HUES6 (cell line): ENCODE results near the gene ELF5.

ENCODE experiments used
- H3K27ac ChIP-seq: 2 replicates; pipeline ENCODE4 v1.7.0; 2013; ENCODE audit warnings: low read depth, mild to moderate bottlenecking, low read length, inconsistent platforms
- H3K27me3 ChIP-seq: 2 replicates; pipeline ENCODE4 v1.6.1; 2013; ENCODE audit warnings: low read length; ENCODE audit not compliant: control insufficient read depth, insufficient read depth
- H3K36me3 ChIP-seq: 2 replicates; pipeline ENCODE4 v1.6.1; 2013; ENCODE audit warnings: low read length; ENCODE audit not compliant: control insufficient read depth, insufficient read depth
- H3K4me1 ChIP-seq: 2 replicates; pipeline ENCODE4 v1.6.1; 2013; ENCODE audit warnings: low read length; ENCODE audit not compliant: control insufficient read depth, insufficient read depth
- H3K4me3 ChIP-seq: 2 replicates; pipeline ENCODE4 v1.5.1; 2013; ENCODE audit warnings: low read depth, low read length
- H3K9ac ChIP-seq: one replicate; pipeline ENCODE4 v1.6.1; 2013; ENCODE audit warnings: mild to moderate bottlenecking, low read length
- H3K9me3 ChIP-seq: 2 replicates; pipeline ENCODE4 v1.6.1; 2013; ENCODE audit warnings: low read depth, low read length; ENCODE audit not compliant: control insufficient read depth, insufficient read depth

Gene ELF5

DNA sequence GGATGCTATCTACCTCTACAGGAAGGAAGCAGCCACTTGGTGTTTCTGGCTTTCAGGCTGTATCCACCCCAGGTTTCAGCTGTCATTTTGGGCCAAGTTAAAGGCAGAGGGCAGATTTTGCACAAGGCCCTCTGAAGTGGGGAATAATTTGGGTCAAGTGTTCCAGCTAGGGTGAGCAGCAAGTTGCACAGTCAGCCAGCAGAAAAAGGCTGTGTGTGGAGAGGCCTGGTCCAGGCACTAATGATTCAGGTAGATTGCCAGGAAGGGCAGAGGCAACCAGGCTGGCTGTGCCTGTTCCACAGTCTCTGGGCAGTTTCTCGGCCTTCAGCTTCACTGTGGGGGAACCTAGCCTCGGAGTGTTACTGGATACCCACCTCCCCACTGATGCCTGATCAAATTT, 8.6 kb upstream of the ELF5 start:
- no peak overlapping the region for H3K9ac ChIP-seq
- no peaks in the 10 kb centered on the region for H3K9me3 ChIP-seq
- no peaks in the 10 kb centered on the region; the same call in 1 of the 2 replicates for H3K27me3 ChIP-seq
- no peaks in the 10 kb centered on the region for H3K4me1 ChIP-seq
- no peaks in the 10 kb centered on the region for H3K36me3 ChIP-seq
- H3K4me3 ChIP-seq = no peak overlapping the region
- H3K27ac ChIP-seq = no peak overlapping the region

DNA sequence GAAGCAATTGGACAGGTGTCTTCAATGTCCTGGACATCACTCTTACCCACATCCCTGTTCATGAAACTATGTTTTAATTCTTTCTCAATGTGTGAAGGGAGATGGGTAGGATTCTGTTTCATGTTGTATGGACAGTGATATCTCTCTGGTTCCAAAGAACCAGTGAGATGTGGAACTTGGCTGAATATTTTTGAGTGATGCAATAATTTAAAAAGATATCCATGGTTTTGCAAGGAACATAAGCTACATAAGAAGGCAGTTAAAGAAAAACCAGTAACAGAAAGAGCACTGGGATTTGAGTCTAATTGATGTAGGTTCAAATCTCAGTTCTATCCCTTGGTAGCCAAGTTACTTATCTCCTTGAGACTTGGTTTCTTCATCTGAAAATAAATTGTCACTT, 7.7 kb upstream of the ELF5 start:
- Histone ChIP-seq H3K27me3 (no peaks in the 10 kb centered on the region; the same call in 1 of the 2 replicates), H3K9ac (no peak overlapping the region), H3K4me3 (no peak overlapping the region), H3K27ac (no peak overlapping the region), H3K36me3 (no peaks in the 10 kb centered on the region), H3K9me3 (no peaks in the 10 kb centered on the region), H3K4me1 (no peaks in the 10 kb centered on the region)

GRCh38 chr11:34519595-34520235, 6.1 kb upstream of the ELF5 start:
- Histone ChIP-seq H3K36me3 (no peaks in the 10 kb centered on the region), H3K4me3 (no peak overlapping the region), H3K4me1 (no peaks in the 10 kb centered on the region), H3K9ac (no peak overlapping the region), H3K9me3 (no peaks in the 10 kb centered on the region), H3K27me3 (no peaks in the 10 kb centered on the region; the same call in 1 of the 2 replicates), H3K27ac (no peak overlapping the region)

DNA sequence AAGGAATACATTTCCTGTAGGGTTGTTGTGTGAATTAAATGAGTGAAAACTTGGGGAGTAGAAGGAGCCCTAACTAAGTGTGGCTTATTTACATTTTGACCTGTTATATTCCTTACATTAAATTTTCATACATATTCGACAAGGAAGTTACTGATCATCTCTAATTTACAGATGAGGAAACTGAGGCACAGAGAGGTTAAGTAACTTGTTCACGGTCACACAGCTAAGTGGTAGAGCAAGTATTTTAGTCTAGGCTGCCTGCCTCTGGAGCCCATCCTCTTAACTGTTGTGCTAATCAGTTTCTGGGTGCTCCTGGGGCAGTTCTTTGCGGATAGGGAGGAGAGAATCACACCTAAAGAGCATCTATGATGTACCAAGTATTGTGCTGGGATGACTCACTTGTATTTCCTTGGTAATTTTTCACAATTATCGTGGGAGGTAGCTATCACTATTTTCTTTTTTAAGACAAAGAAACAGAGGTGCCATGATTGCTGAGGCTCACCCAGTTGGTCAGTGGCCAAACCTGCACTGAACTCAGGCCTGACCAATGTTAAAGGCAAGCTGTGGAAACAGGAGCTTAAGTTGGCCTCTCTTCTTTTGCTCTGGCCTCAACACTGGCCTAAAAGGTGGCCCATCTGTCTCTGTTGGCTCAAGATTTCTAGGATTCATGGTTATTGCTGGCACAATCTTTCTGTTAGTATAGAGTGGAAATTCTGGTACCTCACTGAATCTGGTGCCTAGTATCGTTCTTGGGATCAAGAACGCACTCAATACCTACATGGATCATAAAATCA, 2.9 kb upstream of the ELF5 start:
- no peak overlapping the region for H3K27ac ChIP-seq
- no peaks in the 10 kb centered on the region for H3K9me3 ChIP-seq
- 0 out of 2 replicates have a peak, but pooled peaks cover 14% of the 10 kb centered on the region for H3K4me1 ChIP-seq
- no peak overlapping the region for H3K9ac ChIP-seq
- no peaks in the 10 kb centered on the region; the same call in 1 of the 2 replicates for H3K27me3 ChIP-seq
- H3K36me3 ChIP-seq = no peaks in the 10 kb centered on the region
- no peak overlapping the region for H3K4me3 ChIP-seq

- Histone ChIP-seq H3K9me3 (no peaks in the 10 kb centered on the region), H3K27me3 (no peaks in the 10 kb centered on the region; the same call in 1 of the 2 replicates), H3K27ac (no peak overlapping the region), H3K4me1 (0 out of 2 replicates have a peak, but pooled peaks cover 14% of the 10 kb centered on the region), H3K36me3 (no peaks in the 10 kb centered on the region), H3K4me3 (no peak overlapping the region), H3K9ac (no peak overlapping the region)
These were observed 1.0 kb upstream of the ELF5 start for GRCh38 chr11:34514597-34514996.

DNA sequence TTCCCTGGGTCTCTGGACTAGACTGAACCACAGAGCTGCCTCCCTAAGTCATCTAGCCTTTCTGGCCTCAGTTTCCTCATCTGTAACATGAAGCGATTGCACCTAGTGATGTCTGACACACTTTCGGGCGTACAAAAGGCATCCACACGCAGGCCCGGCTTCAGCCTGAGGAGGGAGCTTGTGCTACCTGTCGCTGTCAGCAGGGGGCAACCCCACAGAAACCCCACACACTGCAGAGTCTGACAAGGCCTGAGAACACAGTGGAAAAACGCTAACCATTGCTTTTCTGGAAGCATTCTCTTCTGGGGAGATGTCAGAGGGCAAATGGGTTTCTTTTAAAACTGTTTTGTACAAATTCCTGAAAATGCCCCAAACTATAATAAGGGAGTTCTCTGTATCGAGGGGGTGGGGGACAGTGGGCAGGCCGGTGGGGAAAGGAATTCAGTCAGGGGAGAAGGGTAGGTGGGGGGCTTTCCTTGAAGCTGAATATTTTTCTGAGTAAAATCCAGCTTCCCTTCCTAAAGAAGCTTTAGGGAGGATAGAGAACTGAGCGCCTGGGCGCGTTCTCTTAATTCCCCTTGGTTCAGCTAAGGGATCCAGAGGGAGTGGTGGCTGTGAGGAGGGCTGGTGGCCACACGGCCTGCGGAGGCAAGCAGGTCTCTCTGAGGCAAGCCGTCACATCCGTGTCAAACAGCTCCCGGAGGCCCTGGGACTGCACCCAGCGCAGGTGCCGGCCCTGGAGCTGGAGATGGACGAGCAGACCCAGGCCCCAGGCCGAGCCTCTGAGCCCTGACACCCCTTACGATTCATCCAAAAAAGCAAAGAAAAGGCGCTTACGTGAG, 533 bp downstream of the ELF5 start:
- H3K36me3 ChIP-seq = no peaks in the 10 kb centered on the region
- H3K27ac ChIP-seq = no peak overlapping the region
- no peaks in the 10 kb centered on the region for H3K27me3 ChIP-seq
- no peak overlapping the region for H3K9ac ChIP-seq
- H3K9me3 ChIP-seq = no peaks in the 10 kb centered on the region
- H3K4me3 ChIP-seq = no peak overlapping the region
- H3K4me1 ChIP-seq = 0 out of 2 replicates have a peak, but pooled peaks cover 14% of the 10 kb centered on the region

DNA sequence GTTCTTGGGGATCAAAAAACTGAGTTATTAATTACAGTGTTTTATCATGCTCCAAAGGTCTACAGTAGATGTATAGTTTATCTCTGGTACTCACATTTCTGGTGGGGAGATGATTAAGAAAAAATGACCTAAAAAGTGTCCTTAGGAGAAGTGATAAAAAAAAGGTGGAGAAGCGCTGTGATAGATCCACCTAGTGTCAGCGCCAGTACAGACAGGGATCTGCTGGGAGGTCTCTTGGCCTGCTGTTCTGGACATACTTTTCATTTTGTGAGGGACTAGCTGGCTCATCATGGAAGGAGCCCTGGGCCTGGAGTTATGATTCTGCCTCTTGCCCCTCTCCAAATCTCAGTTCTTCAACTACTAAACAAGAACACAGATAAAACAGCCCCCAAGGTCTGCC, 2.9 kb downstream of the ELF5 start:
- Histone ChIP-seq H3K27me3 (no peaks in the 10 kb centered on the region), H3K4me3 (no peak overlapping the region), H3K9ac (no peak overlapping the region), H3K36me3 (no peaks in the 10 kb centered on the region), H3K9me3 (no peaks in the 10 kb centered on the region), H3K4me1 (0 out of 2 replicates have a peak, but pooled peaks cover 14% of the 10 kb centered on the region), H3K27ac (no peak overlapping the region)

- no peaks in the 10 kb centered on the region for H3K9me3 ChIP-seq
- no peak overlapping the region for H3K27ac ChIP-seq
- H3K4me1 ChIP-seq = 0 out of 2 replicates have a peak, but pooled peaks cover 14% of the 10 kb centered on the region
- no peak overlapping the region for H3K9ac ChIP-seq
- no peak overlapping the region for H3K4me3 ChIP-seq
- H3K27me3 ChIP-seq = no peaks in the 10 kb centered on the region
- no peaks in the 10 kb centered on the region for H3K36me3 ChIP-seq
These were observed 3.4 kb downstream of the ELF5 start for GRCh38 chr11:34510218-34510617.

DNA sequence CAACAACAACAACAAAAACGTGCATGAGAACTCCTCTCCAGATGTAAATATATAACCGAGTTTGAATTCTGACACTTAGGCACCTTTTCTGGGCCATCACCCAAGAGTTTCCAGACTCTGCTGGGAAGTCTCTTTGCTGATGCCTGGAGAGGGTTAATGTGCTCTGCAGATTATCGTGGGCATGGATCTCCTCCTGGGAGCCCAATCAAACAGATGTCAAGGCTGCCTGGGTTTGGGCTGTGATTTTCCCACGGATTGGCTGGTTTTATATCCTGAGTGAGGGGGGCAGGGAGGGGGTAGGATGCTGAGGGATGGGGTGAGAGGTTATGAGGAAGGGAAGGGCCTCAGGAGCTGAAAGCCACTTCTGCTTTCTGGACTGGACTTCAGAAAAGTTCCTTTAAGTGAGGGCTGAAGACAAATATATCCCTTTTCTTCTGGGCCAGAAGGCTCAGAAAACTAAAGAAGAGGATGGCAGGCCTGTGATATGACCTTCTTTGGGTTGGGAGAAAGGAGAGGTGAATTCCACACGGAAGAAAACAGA, 4.2 kb downstream of the ELF5 start:
- Histone ChIP-seq H3K4me1 (0 out of 2 replicates have a peak, but pooled peaks cover 13% of the 10 kb centered on the region), H3K9me3 (no peaks in the 10 kb centered on the region), H3K4me3 (no peak overlapping the region), H3K27ac (no peak overlapping the region), H3K9ac (no peak overlapping the region), H3K36me3 (no peaks in the 10 kb centered on the region), H3K27me3 (no peaks in the 10 kb centered on the region)

DNA sequence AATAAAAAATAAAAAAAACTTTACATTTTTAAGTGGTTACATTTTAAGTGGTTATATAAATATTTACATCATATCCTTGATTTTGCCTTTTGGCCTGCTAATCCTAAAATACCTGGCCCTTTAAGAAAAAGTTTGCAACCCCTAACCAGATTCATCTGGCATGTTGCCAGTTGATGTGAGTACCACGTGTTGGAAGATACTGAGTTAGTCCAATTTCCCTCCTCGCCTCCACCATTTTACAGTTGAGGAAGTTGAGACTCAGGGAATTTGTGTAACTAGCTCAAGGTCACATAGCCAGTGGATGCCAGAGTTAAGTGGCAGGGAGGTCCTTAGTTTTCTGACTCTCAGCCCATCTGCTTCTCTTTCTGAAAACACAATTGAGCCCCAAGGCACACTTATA, 5.1 kb downstream of the ELF5 start:
- Histone ChIP-seq H3K4me3 (no peak overlapping the region), H3K4me1 (0 out of 2 replicates have a peak, but pooled peaks cover 6% of the 10 kb centered on the region), H3K36me3 (no peaks in the 10 kb centered on the region), H3K9ac (no peak overlapping the region), H3K9me3 (no peaks in the 10 kb centered on the region), H3K27me3 (no peaks in the 10 kb centered on the region), H3K27ac (no peak overlapping the region)
